DOHH2 (cell line): ENCODE measurements around the gene BBX.

Experiments used
- H3F3A ChIP-seq: fragments of 200-600 bp; sonication (generic), shearing (Covaris generic); 2 replicates; pipeline ENCODE4 v1.6.0; 2016; ENCODE audit warnings: antibody characterized with exemption, mild to moderate bottlenecking; ENCODE audit not compliant: control insufficient read depth, insufficient read depth
- H3K27ac ChIP-seq: fragments of 200-600 bp; sonication (generic); 2 replicates; pipeline ENCODE4 v1.5.1; 2014; ENCODE audit warnings: low read depth, mild to moderate bottlenecking, low read length, moderate library complexity
- H3K27me3 ChIP-seq: fragments of 200-600 bp; sonication (generic); 2 replicates; pipeline ENCODE4 v1.6.1; 2014; ENCODE audit warnings: mild to moderate bottlenecking, low read length, mixed read lengths; ENCODE audit not compliant: control insufficient read depth
- H3K36me3 ChIP-seq: fragments of 200-600 bp; sonication (generic); 2 replicates; pipeline ENCODE4 v1.6.1; 2014; ENCODE audit warnings: mild to moderate bottlenecking, low read length, moderate library complexity, mixed read lengths; ENCODE audit not compliant: control insufficient read depth
- H3K4me1 ChIP-seq: fragments of 200-600 bp; sonication (generic); 2 replicates; pipeline ENCODE4 v1.6.1; 2014; ENCODE audit warnings: mild to moderate bottlenecking, low read length, mixed read lengths; ENCODE audit not compliant: control insufficient read depth
- H3K4me2 ChIP-seq: fragments of 200-600 bp; sonication (generic); 2 replicates; pipeline ENCODE4 v1.6.0; 2014; ENCODE audit warnings: mild to moderate bottlenecking, low read length, moderate library complexity
- H3K4me3 ChIP-seq: fragments of 200-600 bp; sonication (generic); 2 replicates; pipeline ENCODE4 v1.5.1; 2014; ENCODE audit warnings: mild to moderate bottlenecking, low read length, mixed read lengths
- H3K79me2 ChIP-seq: fragments of 200-600 bp; sonication (generic); 2 replicates; pipeline ENCODE4 v1.6.1; 2014; ENCODE audit warnings: mild to moderate bottlenecking, low read length, mixed read lengths; ENCODE audit not compliant: control insufficient read depth
- H3K9me2 ChIP-seq: fragments of 200-600 bp; sonication (generic); replicated peaks from 2 replicates; pipeline ENCODE4 v1.6.1; 2014; ENCODE audit warnings: mild to moderate bottlenecking, low read length, mixed read lengths; ENCODE audit not compliant: control insufficient read depth
- H3K9me3 ChIP-seq: fragments of 200-600 bp; sonication (generic); 2 replicates; pipeline ENCODE4 v1.6.1; 2014; ENCODE audit warnings: antibody characterized with exemption, low read length, mixed read lengths; ENCODE audit not compliant: control insufficient read depth, insufficient read depth
- H4K20me1 ChIP-seq: fragments of 200-600 bp; sonication (generic); 2 replicates; pipeline ENCODE4 v1.6.0; 2014; ENCODE audit warnings: low read depth, mild to moderate bottlenecking, antibody characterized with exemption, low read length, moderate library complexity; ENCODE audit not compliant: control insufficient read depth, insufficient read depth
- CTCF ChIP-seq: fragments of 200-600 bp; sonication (generic); IDR thresholded peaks from one replicate; pipeline ENCODE4 v1.5.1; 2014; ENCODE audit warnings: antibody characterized with exemption, mild to moderate bottlenecking, low read depth, low read length; ENCODE audit not compliant: poor library complexity, severe bottlenecking
- EZH2phosphoT487 ChIP-seq: fragments of 200-600 bp; sonication (generic); IDR thresholded peaks from 2 replicates; pipeline ENCODE4 v1.6.1; 2017; ENCODE audit warnings: borderline replicate concordance, mild to moderate bottlenecking, antibody characterized with exemption, low read length, moderate library complexity, mixed read lengths

BBX gene

GRCh38 chr3:107745354-107745753 is 222.6 kb downstream of the BBX start:
- Histone ChIP-seq H3K4me2 (no peak overlapping the region), H3K9me3 (no peaks in the 10 kb centered on the region), H3K4me3 (no peak overlapping the region), H3K36me3 (peaks cover 8% of the 10 kb centered on the region; the same call in 1 of the 2 replicates), H3K9me2 (no peaks in the 10 kb centered on the region), H4K20me1 (no peaks in the 10 kb centered on the region), H3K4me1 (no peaks in the 10 kb centered on the region), H3K79me2 (no peaks in the 10 kb centered on the region), H3K27me3 (no peaks in the 10 kb centered on the region), H3K27ac (no peak overlapping the region), H3F3A (no peaks in the 10 kb centered on the region)
- TF ChIP-seq EZH2phosphoT487 (no peak), CTCF (no peak)

GRCh38 chr3:107752202-107752990 is 229.6 kb downstream of the BBX start:
- no peak overlapping the region for H3K27ac ChIP-seq
- H3K9me2 ChIP-seq, result no peaks in the 10 kb centered on the region
- no peaks in the 10 kb centered on the region for H3K79me2 ChIP-seq
- no peaks in the 10 kb centered on the region for H3K9me3 ChIP-seq
- H3K4me1 ChIP-seq, result no peaks in the 10 kb centered on the region
- H4K20me1 ChIP-seq, result no peaks in the 10 kb centered on the region
- H3K4me2 ChIP-seq, result no peak overlapping the region
- H3K36me3 ChIP-seq, result peaks cover 9% of the 10 kb centered on the region
- H3K27me3 ChIP-seq, result no peaks in the 10 kb centered on the region
- H3F3A ChIP-seq, result no peaks in the 10 kb centered on the region
- TF ChIP-seq CTCF, result peak; percentile 64
- no peak for TF ChIP-seq EZH2phosphoT487
- no peak overlapping the region for H3K4me3 ChIP-seq

DNA sequence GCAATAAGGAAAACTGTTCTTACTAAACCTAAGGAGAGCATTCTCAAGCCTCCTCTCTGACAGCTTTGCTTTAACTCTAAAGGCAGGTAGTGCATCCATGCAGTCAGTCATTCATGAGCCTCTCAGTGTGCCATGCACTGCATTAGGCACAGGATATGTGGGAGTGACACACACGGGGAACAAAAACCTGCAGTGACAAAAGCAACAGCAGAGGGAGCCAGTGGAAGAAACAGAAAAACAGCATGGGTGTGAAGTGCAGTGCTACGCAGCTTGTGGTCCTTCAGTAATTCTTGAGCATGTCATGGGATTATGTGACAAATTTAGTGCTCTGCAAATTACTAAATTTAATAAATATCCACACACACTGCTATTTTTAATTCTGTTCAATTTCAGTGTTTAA is 230.7 kb downstream of the BBX start:
- Histone ChIP-seq H3K4me2 (no peak overlapping the region), H3K9me2 (no peaks in the 10 kb centered on the region), H3K9me3 (no peaks in the 10 kb centered on the region), H3K36me3 (peaks cover 13% of the 10 kb centered on the region), H3F3A (no peaks in the 10 kb centered on the region), H3K79me2 (no peaks in the 10 kb centered on the region), H4K20me1 (no peaks in the 10 kb centered on the region), H3K4me3 (no peak overlapping the region), H3K27ac (no peak overlapping the region), H3K27me3 (no peaks in the 10 kb centered on the region), H3K4me1 (no peaks in the 10 kb centered on the region)
- no peak for TF ChIP-seq EZH2phosphoT487
- peak; percentile 55 for TF ChIP-seq CTCF
